ENCODE measurements around the gene PAM.

- TF ChIP-seq EZH2 (IDR thresholded peaks at IDR 0.05) (no peak), POLR2AphosphoS5 (IDR thresholded peaks at IDR 0.05; ENCODE audit: borderline replicate concordance, low read depth, low read length) (no peak)
Observed at GRCh38 chr5:102715082-102715807, 39.9 kb upstream of the PAM start.
